ENCODE measurements around the gene KCNN1. TPM values are rescaled to one million over a fixed set of nuclear protein-coding genes. Genes with fewer than 3 reads are reported as not detected.

Gene KCNN1
- total and polyA plus RNA-seq, 2 of the 13 experiments (the other 11 are each of a cell fraction or from before 2014, with no cell fraction given) = 0.04 TPM; not detected in 1

DNA sequence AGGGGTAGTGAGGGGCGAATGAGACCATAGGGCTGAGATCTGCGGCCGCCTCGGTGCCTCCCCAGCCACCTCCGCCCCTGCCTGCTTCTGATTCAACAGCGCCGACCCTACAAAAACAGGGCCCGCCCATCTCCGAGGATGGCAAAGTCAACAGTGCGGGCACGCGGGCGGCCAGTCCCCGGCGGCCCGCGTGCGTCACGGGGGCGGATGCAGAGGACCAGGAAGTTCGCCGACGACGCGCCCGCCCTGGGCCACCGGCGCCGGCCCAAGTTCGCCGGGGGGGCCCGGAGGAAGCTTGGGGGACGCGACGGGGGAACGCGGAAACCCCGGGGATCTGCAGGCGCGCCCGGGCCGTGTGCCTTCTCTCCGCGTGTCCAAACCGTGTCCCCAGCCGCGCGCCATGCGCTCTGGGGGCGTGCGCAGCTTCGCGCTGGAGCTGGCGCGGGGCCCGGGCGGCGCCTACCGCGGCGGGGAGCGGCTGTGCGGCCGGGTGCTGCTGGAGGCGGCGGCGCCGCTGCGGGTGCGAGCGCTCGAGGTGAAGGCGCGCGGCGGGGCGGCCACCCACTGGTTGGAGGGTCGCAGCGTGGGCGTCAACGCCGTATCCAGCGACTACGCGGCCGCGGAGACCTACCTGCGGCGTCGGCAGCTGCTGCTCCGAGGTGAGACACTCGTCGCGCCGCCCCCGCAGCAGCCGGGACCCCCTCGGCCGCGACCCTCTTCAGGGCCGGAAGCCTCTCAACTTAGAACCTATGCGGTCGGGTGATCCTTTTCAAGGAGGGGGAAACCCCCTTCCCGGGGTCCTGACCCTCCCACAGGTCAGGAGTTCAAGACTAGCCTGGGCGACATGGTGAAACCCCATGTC is 34.2 kb downstream of the KCNN1 start (continued):
- TF ChIP-seq TCF12 (IDR thresholded peaks at IDR 0.05) (no peak), TCF12 (CRISPR knock-in tag; IDR thresholded peaks at IDR 0.05) (0 out of 2 replicates have a peak, but pooled peaks have one; percentile 31), ZNF616 (CRISPR knock-in tag; IDR thresholded peaks at IDR 0.05; ENCODE audit: low read depth) (0 out of 2 replicates have a peak, but pooled peaks have one; percentile 35), FOSL1 (CRISPR knock-in tag; IDR thresholded peaks at IDR 0.05; ENCODE audit: borderline replicate concordance) (no peak), ZNF20 (CRISPR knock-in tag; IDR thresholded peaks at IDR 0.05) (no peak), GFI1 (CRISPR knock-in tag; IDR thresholded peaks at IDR 0.05; ENCODE audit: borderline replicate concordance) (peak; percentile 32; the same call in 1 of the 2 replicates), ZNF333 (CRISPR knock-in tag; IDR thresholded peaks at IDR 0.05; ENCODE audit: borderline replicate concordance) (no peak), ZNF556 (CRISPR knock-in tag; IDR thresholded peaks at IDR 0.05; ENCODE audit: borderline replicate concordance) (no peak), HNRNPL (IDR thresholded peaks at IDR 0.05; ENCODE audit: low read depth, low read length) (peak; percentile 67; the same call in 1 of the 2 replicates), XRCC5 (optimal IDR thresholded peaks at IDR 0.05; ENCODE audit: low read length) (no peak), MXI1 (IDR thresholded peaks at IDR 0.05; ENCODE audit: borderline replicate concordance, low read depth, low read length) (peak; percentile 61; the same call in 1 of the 3 replicates), ONECUT2 (CRISPR knock-in tag; IDR thresholded peaks at IDR 0.05) (no peak), HDAC2 (CRISPR knock-in tag; IDR thresholded peaks at IDR 0.05) (no peak), ZNF496 (CRISPR knock-in tag; IDR thresholded peaks at IDR 0.05; ENCODE audit: insufficient replicate concordance) (no peak), ZNF841 (CRISPR knock-in tag; IDR thresholded peaks at IDR 0.05; ENCODE audit: borderline replicate concordance) (no peak; the same call in 1 of the 2 replicates), ZBTB1 (CRISPR knock-in tag; IDR thresholded peaks at IDR 0.05; ENCODE audit: borderline replicate concordance) (no peak), ZKSCAN1 (IDR thresholded peaks at IDR 0.05; ENCODE audit: low read length) (no peak), CAMTA2 (CRISPR knock-in tag; IDR thresholded peaks at IDR 0.05; ENCODE audit: borderline replicate concordance) (no peak), ZNF839 (CRISPR knock-in tag; IDR thresholded peaks at IDR 0.05; ENCODE audit: borderline replicate concordance) (no peak), ZNF138 (CRISPR knock-in tag; IDR thresholded peaks at IDR 0.05; ENCODE audit: low read depth) (no peak), ZBTB20 (CRISPR knock-in tag; IDR thresholded peaks at IDR 0.05; ENCODE audit: borderline replicate concordance, low read depth) (peak; percentile 51; the same call in 1 of the 2 replicates), KDM2A (CRISPR knock-in tag; IDR thresholded peaks at IDR 0.05; ENCODE audit: borderline replicate concordance, low read depth) (0 out of 2 replicates have a peak, but pooled peaks have one; percentile 33)
- TF ChIP-seq, protein P1, sequence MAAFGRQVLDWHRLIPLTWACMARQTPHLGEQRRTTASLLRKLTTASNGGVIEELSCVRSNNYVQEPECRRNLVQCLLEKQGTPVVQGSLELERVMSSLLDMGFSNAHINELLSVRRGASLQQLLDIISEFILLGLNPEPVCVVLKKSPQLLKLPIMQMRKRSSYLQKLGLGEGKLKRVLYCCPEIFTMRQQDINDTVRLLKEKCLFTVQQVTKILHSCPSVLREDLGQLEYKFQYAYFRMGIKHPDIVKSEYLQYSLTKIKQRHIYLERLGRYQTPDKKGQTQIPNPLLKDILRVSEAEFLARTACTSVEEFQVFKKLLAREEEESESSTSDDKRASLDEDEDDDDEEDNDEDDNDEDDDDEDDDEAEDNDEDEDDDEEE (CRISPR knock-in tag; IDR thresholded peaks at IDR 0.05) = peak; percentile 68; the same call in 1 of the 2 replicates
- TF ChIP-seq, protein P2, sequence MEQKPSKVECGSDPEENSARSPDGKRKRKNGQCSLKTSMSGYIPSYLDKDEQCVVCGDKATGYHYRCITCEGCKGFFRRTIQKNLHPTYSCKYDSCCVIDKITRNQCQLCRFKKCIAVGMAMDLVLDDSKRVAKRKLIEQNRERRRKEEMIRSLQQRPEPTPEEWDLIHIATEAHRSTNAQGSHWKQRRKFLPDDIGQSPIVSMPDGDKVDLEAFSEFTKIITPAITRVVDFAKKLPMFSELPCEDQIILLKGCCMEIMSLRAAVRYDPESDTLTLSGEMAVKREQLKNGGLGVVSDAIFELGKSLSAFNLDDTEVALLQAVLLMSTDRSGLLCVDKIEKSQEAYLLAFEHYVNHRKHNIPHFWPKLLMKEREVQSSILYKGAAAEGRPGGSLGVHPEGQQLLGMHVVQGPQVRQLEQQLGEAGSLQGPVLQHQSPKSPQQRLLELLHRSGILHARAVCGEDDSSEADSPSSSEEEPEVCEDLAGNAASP (CRISPR knock-in tag; IDR thresholded peaks at IDR 0.05; ENCODE audit: borderline replicate concordance) = no peak
- TF ChIP-seq, protein P3, sequence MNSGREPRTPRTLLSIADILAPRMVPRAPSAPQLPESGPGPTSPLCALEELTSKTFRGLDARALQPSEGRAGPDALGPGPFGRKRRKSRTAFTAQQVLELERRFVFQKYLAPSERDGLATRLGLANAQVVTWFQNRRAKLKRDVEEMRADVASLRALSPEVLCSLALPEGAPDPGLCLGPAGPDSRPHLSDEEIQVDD (CRISPR knock-in tag; IDR thresholded peaks at IDR 0.05; ENCODE audit: borderline replicate concordance) = peak; percentile 32; the same call in 1 of the 2 replicates
- TF ChIP-seq, protein P4, sequence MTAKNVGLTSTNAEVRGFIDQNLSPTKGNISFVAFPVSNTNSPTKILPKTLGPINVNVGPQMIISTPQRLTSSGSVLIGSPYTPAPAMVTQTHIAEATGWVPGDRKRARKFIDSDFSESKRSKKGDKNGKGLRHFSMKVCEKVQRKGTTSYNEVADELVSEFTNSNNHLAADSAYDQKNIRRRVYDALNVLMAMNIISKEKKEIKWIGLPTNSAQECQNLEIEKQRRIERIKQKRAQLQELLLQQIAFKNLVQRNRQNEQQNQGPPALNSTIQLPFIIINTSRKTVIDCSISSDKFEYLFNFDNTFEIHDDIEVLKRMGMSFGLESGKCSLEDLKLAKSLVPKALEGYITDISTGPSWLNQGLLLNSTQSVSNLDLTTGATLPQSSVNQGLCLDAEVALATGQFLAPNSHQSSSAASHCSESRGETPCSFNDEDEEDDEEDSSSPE (CRISPR knock-in tag; IDR thresholded peaks at IDR 0.05) = peak; percentile 44; the same call in 1 of the 2 replicates
